ENCODE results near the gene LGALS3BP. TPM values are rescaled to one million over a fixed set of nuclear protein-coding genes. Genes with fewer than 3 reads are reported as not detected.

The LGALS3BP gene
- total and polyA plus RNA-seq, 2 donors (not counting 1 experiment from before 2014, with no cell fraction given), result 1.8 to 7.5 TPM

DNA sequence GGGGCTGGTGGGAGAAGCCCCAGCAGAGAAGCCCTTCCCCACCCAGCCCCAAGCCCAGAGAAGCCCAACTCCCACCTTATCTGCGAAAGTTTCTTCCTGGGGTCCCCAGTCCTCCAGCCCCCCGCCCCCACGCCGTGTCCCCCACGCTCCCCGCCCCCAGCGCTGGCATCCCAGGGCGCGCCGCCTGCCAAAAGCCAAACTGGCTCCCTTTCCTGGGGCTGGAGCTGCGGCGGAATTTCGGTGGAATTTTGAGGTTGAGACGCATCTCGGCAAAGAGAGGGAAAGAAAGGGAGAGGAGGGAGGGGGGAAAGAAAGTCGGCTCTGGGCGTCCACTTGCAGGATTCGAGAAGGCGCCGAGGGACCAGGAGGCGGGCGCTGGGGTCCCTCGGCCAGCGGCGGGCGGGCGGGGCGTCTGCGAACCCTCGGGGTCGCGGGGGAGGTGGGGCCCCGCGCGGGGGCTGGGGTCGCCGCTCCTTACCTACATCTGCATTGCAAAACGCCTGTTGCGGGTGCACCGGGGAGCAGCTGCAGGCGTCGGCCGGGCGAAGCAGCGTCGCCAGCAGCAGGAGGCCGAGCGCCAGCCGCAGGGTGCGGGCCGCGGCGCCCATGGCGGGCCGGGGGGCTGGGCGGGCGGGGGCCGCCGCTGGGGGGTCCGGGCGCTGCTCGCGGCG, 55.1 kb downstream of the LGALS3BP start:
- intact Hi-C loops (cut with micrococcal nuclease), result loop anchor here (2.0 kb wide), 1 partner anchor 36 kb away; no protein-coding TSS in a partner anchor
- H4K20me1 ChIP-seq (ENCODE audit: control insufficient read depth, insufficient read depth, low read length, poor library complexity, severe bottlenecking), result no peaks in the 10 kb centered on the region
- peak overlapping the region; percentile 15 for H3K27ac Mint-ChIP-seq
- peaks cover 13% of the 10 kb centered on the region for H3K4me1 Mint-ChIP-seq
- H3K79me2 ChIP-seq (ENCODE audit: control insufficient read depth, insufficient read depth, low read length), result no peaks in the 10 kb centered on the region
- DNase-seq, result peak; percentile 29
- peak overlapping the region; percentile 63 for H3K9ac ChIP-seq (ENCODE audit: low read length)
- H3K4me1 ChIP-seq (ENCODE audit: control insufficient read depth in 2 of 2, insufficient read depth in 2 of 2, low read length in 2 of 2), result peaks cover 15 to 27% of the 10 kb centered on the region in 2 donors
- H2AFZ ChIP-seq (ENCODE audit: insufficient read depth, low read depth, low read length, poor library complexity, severe bottlenecking), result peak overlapping the region; percentile 67
- CTCF ChIA-PET, result interaction anchor here (0.8 kb wide), 3 partner anchors 57 to 59 kb away, joined by 3 to 4 read pairs (median 3); no protein-coding TSS in a partner anchor
- POLR2A ChIA-PET, result interaction anchor here (0.7 to 1.1 kb wide), 2 partner anchors 85 to 350 kb away, joined by 6 to 9 read pairs; no protein-coding TSS in a partner anchor
- H3K27ac ChIP-seq (ENCODE audit: low read length in 2 of 2), result no peak overlapping the region
- no peaks in the 10 kb centered on the region for H3K9me3 Mint-ChIP-seq (ENCODE audit: insufficient read depth)
- peaks cover 11% of the 10 kb centered on the region for H3K27me3 Mint-ChIP-seq
- peak; percentile 1 for ATAC-seq (ENCODE audit: low read depth)
- H3K27me3 ChIP-seq (replicated peaks in 1 of 4; ENCODE audit: control extremely low read depth in 1 of 4, control insufficient read depth in 3 of 4, insufficient read depth in 4 of 4, low read length in 3 of 4), result peaks cover 0 to 8% (median 2%) of the 10 kb centered on the region in 4 experiments
- no peaks in the 10 kb centered on the region for H3K9me3 ChIP-seq (ENCODE audit: control extremely low read depth in 1 of 3, control insufficient read depth in 2 of 3, insufficient read depth in 1 of 3, low read length in 2 of 3)
- H3K36me3 ChIP-seq (replicated peaks in 1 of 2; ENCODE audit: control extremely low read depth in 1 of 2, control insufficient read depth in 1 of 2, extremely low read depth in 1 of 2, insufficient read depth in 2 of 2, low read length in 1 of 2), result no peaks in the 10 kb centered on the region
- TF ChIP-seq, protein P1, sequence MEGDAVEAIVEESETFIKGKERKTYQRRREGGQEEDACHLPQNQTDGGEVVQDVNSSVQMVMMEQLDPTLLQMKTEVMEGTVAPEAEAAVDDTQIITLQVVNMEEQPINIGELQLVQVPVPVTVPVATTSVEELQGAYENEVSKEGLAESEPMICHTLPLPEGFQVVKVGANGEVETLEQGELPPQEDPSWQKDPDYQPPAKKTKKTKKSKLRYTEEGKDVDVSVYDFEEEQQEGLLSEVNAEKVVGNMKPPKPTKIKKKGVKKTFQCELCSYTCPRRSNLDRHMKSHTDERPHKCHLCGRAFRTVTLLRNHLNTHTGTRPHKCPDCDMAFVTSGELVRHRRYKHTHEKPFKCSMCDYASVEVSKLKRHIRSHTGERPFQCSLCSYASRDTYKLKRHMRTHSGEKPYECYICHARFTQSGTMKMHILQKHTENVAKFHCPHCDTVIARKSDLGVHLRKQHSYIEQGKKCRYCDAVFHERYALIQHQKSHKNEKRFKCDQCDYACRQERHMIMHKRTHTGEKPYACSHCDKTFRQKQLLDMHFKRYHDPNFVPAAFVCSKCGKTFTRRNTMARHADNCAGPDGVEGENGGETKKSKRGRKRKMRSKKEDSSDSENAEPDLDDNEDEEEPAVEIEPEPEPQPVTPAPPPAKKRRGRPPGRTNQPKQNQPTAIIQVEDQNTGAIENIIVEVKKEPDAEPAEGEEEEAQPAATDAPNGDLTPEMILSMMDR (IDR thresholded peaks at IDR 0.05), result no peak
- peak overlapping the region; percentile 88 for H3K4me3 Mint-ChIP-seq
- 1% methylated on average over 53 of the region's 64 CpGs for WGBS (ENCODE audit: insufficient coverage)
- peak overlapping the region; percentile 60 to 70 (median 66) for H3K4me3 ChIP-seq (ENCODE audit: control extremely low read depth in 1 of 5, extremely low read depth in 1 of 5, insufficient read depth in 1 of 5, low read depth in 2 of 5, low read length in 4 of 5)
- H3K4me2 ChIP-seq (replicated peaks; ENCODE audit: low read depth, low read length, poor library complexity, severe bottlenecking), result peak overlapping the region; percentile 90
